Left forelimb (tissue), 1 donor: ENCODE data around the gene DGKH.
"Not testable (repeated sequence)": the region's sequence is repeated elsewhere in the genome, so short reads cannot be mapped to it uniquely, and the experiment has no call there.

Source experiments
- DNase-seq: peaks from one replicate; pipeline ENCODE4 v3.0.0-alpha.2; 2018; ENCODE audit warnings: low spot score

Gene DGKH

GRCh38 chr13:42070599-42070998, 22.2 kb downstream of the DGKH start:
- DNase-seq: not testable (repeated sequence)

DNA sequence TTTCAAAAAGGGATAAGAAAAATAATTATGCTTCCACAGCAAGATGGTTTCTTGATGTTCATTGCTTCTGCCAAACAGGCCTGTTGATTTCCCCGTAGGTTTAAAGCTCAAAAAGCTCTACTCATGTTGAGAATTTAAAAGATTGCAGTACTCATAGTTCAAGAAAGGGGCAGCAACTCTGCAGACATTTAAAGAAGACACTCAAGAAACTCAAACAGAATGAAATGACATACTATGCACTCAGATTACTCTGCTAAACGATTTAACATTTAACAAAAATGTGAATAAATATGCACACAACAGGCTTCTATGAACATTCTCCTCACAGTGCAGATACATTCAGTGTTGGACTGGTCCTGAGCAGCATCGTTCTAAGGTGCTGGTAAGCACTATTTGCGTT, 22.7 kb downstream of the DGKH start:
- DNase-seq: not testable (repeated sequence)

GRCh38 chr13:42071672-42072419, 23.4 kb downstream of the DGKH start:
- no peak for DNase-seq

DNA sequence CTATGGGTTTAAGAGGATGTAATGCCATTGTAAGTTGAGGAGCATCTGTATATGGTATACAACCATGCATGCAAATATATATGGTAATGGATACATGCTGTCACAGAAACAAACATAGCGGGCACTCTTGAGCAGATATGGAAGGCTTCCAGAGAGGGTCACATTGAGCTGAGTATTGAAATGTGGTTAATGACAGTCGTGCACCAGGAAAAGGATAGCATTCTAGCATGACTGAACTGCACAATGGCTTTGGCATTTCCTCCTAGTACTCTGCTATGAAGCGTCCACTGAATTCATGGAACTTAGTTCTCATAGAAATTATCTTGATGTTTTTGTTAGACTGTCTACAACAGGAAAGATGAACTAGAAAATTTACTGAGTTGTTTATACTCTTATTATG, 25.2 kb downstream of the DGKH start:
- no peak for DNase-seq

DNA sequence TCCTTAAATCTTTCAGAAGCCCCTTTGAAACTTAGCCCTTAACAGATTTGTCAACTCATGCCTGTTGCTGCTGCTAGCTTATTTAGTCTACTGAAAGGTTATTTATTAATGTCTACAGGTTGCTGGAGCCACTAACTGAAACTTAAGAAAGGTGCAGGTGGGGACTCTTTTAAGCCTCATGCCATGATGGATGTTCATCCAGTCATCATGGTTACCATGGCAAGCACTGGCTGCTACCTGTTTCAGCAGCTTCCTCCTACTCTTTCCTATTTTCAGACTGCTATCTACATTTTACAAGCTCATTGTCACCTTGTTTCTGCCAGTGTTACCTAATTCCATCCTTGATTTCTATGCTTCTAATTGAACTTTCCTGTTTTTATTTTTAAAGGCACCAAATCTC, 27.1 kb downstream of the DGKH start:
- no peak for DNase-seq

- DNase-seq: no peak
Measured at GRCh38 chr13:42076309-42076713, 27.9 kb downstream of the DGKH start.

GRCh38 chr13:42078128-42078808, 29.8 kb downstream of the DGKH start:
- DNase-seq: no peak

GRCh38 chr13:42083138-42083770, 34.8 kb downstream of the DGKH start:
- DNase-seq: no peak

DNA sequence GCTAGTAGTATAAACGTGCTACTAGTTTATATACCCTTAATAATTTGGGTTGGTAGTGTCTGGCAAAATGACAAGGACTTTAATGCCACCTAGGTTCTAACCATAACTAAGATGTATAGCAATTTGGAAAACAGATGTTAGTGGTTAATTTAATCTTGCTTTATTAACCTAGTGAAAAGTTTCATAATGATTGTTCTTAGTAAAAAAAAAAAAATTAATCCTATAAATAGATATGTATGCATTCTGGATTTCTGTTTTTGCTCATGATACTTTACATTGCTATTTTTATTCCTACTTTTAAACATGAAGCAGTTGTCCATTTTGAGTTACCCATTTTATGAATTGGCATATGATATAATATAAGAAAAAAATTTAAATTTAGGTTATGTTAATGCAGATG, 36.3 kb downstream of the DGKH start:
- no peak for DNase-seq

DNA sequence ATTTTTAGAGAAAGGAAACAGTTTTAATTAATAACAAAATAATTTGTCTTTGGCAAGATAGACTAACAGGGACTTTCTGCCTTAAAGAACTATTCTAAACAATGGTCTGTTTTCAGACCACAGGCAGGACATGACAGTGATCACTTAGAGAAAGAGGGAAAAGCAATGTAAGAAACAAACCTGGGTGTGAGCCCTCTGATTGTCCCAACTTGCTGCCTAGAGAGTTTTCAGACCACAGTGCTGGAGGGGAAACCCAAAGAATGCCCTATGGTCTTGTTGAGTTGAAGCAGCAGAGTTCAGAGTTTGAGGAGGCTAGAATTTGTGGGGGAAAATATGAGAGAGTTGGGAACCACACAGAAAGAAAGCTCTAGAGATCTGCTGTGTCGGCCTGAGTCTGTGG, 38.1 kb downstream of the DGKH start:
- no peak for DNase-seq

GRCh38 chr13:42094516-42095040, 46.1 kb downstream of the DGKH start:
- no peak for DNase-seq

DNA sequence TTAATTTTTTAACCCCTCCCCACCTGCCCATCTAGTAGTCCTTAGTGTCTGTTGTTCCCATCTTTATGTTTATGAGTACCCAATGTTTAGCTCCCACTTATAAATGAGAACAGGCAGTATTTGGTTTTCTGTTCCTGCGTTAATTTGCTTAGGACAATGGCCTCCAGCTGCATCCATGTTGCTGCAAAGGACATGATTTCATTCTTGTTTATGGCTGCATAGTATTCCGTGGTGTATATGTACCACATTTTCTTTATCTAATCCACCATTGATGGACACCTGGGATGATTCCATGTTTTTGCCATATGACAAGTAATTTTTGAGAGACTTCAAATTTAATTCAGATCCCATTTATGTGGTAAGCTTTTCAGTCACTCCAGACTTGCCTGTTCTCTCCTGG, 47.8 kb downstream of the DGKH start:
- not testable (repeated sequence) for DNase-seq

- no peak for DNase-seq
Measured at GRCh38 chr13:42099962-42100675, 51.7 kb downstream of the DGKH start.

GRCh38 chr13:42100960-42101359, 52.5 kb downstream of the DGKH start:
- no peak for DNase-seq

- no peak for DNase-seq
Measured at GRCh38 chr13:42101821-42102585, 53.6 kb downstream of the DGKH start.

DNA sequence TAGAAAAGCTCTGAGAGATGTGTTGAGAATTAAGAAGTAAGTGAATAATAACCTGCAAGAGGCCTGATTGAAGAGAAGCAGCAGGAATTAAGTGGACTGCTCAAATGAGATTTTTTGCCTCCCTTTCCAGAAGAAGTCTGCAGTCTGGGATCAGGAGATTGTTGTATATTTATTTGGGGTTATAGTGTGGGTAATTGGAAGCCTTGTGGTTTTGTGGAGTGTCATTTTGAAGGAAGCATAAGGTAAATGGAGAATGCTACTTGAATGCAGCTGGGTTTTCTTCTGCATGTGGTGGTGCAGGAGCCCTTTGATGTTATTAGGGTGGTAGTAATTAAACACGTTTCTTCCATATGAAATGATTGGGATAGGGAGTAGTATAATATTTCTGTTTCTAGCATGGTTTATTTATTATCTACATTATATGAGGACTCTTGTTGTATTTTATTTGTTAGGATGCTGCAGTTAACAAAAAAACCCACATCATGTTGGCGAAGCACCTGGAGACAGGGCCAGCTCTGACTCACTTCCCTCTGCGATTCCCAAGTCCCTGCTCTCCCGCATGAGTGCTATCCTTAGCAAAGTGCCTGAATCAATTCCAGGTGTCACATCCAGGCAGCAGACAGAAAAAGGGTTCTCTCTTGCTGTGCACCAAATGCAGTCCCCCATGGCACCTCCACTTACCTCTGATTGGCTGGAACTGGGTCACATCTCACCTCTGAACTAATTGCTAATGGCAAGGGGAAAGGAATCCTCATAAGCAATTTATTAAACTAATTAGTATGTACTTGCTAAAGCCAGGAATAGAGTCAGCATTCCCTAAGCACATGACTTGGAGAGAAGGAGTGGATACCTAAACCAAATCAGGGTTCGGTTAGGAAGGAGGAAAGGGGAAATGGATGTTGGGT, 54.8 kb downstream of the DGKH start:
- no peak for DNase-seq

- no peak for DNase-seq
Measured at GRCh38 chr13:42106998-42107397, 58.5 kb downstream of the DGKH start.

DNA sequence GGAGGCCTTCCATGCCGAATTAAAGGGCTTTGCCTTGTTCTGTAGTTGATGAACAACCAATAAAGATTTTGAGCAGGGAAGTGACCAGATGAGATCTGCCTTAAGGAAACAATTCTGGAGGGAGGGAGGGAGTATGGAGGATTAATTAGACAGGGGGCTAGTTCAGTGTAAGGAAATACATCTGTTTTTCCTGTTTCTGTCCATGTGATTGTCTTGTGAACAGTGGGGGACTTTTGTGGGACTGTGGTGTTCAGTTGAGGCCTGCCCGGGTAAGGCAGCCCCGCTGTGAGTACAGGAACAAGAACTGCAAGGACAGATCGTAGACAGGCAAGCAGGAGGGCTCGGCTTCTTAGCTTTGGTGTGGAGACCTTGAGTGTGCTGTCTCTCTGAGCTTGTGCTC, 59.0 kb downstream of the DGKH start:
- DNase-seq: no peak

- no peak for DNase-seq
Measured at GRCh38 chr13:42108217-42108616, 59.8 kb downstream of the DGKH start.

- no peak for DNase-seq
Measured at GRCh38 chr13:42109957-42110356, 61.5 kb downstream of the DGKH start.
